OCI-LY7 (cell line): ENCODE results near the gene KCNMB2. TPM values are rescaled to one million over a fixed set of nuclear protein-coding genes. Genes with fewer than 3 reads are reported as not detected.

Experiments used
- BruUV-seq: library from RNA; stranded (reverse); fragments of 400-500 nt; replicated peaks from 2 replicates; lab custom pipeline; 2021; lab: Mats Ljungman, UMichigan
- CTCF ChIA-PET: fragments of 300-600 bp; sonication (Branson Sonifier 250); formaldehyde crosslinking; loops from one replicate; lab custom pipeline; 2022; ENCODE audit warnings: antibody characterized with exemption; ENCODE audit not compliant: unreplicated experiment; lab: Charles Lee
- POLR2A ChIA-PET: fragments of 300-600 bp; sonication (Branson Sonifier 250); formaldehyde crosslinking; loops from one replicate; lab custom pipeline; 2022; ENCODE audit warnings: antibody characterized with exemption; lab: Charles Lee
- DNase-seq: peaks from one replicate; pipeline ENCODE4 v3.0.0-alpha.2; 2015; ENCODE audit warnings: low spot score
- H2AFZ ChIP-seq: fragments of 200-600 bp; sonication (generic), shearing (Covaris generic); 2 replicates; pipeline ENCODE4 v1.6.1; 2014; ENCODE audit warnings: mild to moderate bottlenecking, antibody characterized with exemption, low read length, moderate library complexity
- H3K27ac ChIP-seq: fragments of 200-600 bp; sonication (generic); 2 replicates; pipeline ENCODE4 v1.5.1; 2014; ENCODE audit warnings: mixed run types, low read depth, mild to moderate bottlenecking, moderate library complexity, low read length, inconsistent platforms; ENCODE audit not compliant: poor library complexity, severe bottlenecking
- H3K36me3 ChIP-seq: fragments of 200-600 bp; sonication (generic); 2 replicates; pipeline ENCODE4 v1.6.1; 2014; ENCODE audit warnings: mild to moderate bottlenecking, antibody characterized with exemption, low read length, moderate library complexity, mixed read lengths; ENCODE audit not compliant: insufficient read depth
- H3K4me1 ChIP-seq: fragments of 200-600 bp; sonication (generic); 2 replicates; pipeline ENCODE4 v1.5.1; 2014; ENCODE audit warnings: mild to moderate bottlenecking, low read length; ENCODE audit not compliant: insufficient read depth, poor library complexity, severe bottlenecking
- H3K4me2 ChIP-seq: fragments of 200-600 bp; sonication (generic); 2 replicates; pipeline ENCODE4 v1.6.1; 2014; ENCODE audit warnings: mild to moderate bottlenecking, low read length
- H3K4me3 ChIP-seq: fragments of 200-600 bp; sonication (generic); 2 replicates; pipeline ENCODE4 v1.5.1; 2014; ENCODE audit warnings: mild to moderate bottlenecking, low read depth, low read length; ENCODE audit not compliant: poor library complexity, severe bottlenecking
- H3K79me2 ChIP-seq: fragments of 200-600 bp; sonication (generic); 2 replicates; pipeline ENCODE4 v1.6.1; 2016; ENCODE audit warnings: low read depth, mild to moderate bottlenecking, low read length, moderate library complexity, mixed read lengths; ENCODE audit not compliant: insufficient read depth
- H3K9me2 ChIP-seq: fragments of 200-600 bp; sonication (generic); 2 replicates; pipeline ENCODE4 v1.6.1; 2016; ENCODE audit warnings: mild to moderate bottlenecking, low read length, mixed read lengths; ENCODE audit not compliant: insufficient read depth
- H3K9me3 ChIP-seq: fragments of 200-600 bp; sonication (generic); 2 replicates; pipeline ENCODE4 v1.6.1; 2014; ENCODE audit warnings: mild to moderate bottlenecking, mixed run types, low read length, mixed read lengths
- H4K20me1 ChIP-seq: fragments of 200-600 bp; sonication (generic); 2 replicates; pipeline ENCODE4 v1.6.1; 2014; ENCODE audit warnings: mild to moderate bottlenecking, antibody characterized with exemption, low read length, moderate library complexity, mixed read lengths; ENCODE audit not compliant: insufficient read depth
- CTCF ChIP-seq: fragments of 200-600 bp; sonication (generic); conservative IDR thresholded peaks from 2 replicates; pipeline ENCODE4 v1.5.1; 2014; ENCODE audit warnings: mild to moderate bottlenecking, antibody characterized with exemption, low read length, moderate library complexity, mixed read lengths
- EZH2phosphoT487 ChIP-seq: fragments of 200-600 bp; sonication (generic); IDR thresholded peaks from 2 replicates; pipeline ENCODE4 v1.6.1; 2018; ENCODE audit warnings: low read depth, borderline replicate concordance, mild to moderate bottlenecking, mixed run types, antibody characterized with exemption, low read length, moderate library complexity, mixed read lengths
- intact Hi-C: fragments of 100-400 bp; cut with micrococcal nuclease; formaldehyde crosslinking; loops from one replicate; pipeline ENCODE4 v1.10.0; 2022; ENCODE audit not compliant: unreplicated experiment
- total RNA-seq, 2 experiments: library from RNA; depleted of rRNA in 1 of 2; stranded (reverse); fragments of >200 nt in 1 of 2; shearing (Covaris generic) in 1 of 2; gene quantifications; 2 replicates each; pipeline ENCODE4 v1.2.3, GENCODE V29; 2014 to 2022

Gene KCNMB2
- total RNA-seq, 2 experiments from 2014 or later = not detected

- no peak overlapping the region for H3K4me3 ChIP-seq
- no peaks in the 10 kb centered on the region for H4K20me1 ChIP-seq
- DNase-seq = no peak
- no peak overlapping the region for H2AFZ ChIP-seq
- no peak overlapping the region for H3K4me2 ChIP-seq
- no peaks in the 10 kb centered on the region for H3K9me3 ChIP-seq
- POLR2A ChIA-PET = interaction anchor here (0.7 to 1.6 kb wide), 2 partner anchors 12 to 1171 kb away, joined by 3 read pairs; no protein-coding TSS in a partner anchor
- no peaks in the 10 kb centered on the region for H3K79me2 ChIP-seq
- H3K36me3 ChIP-seq = no peaks in the 10 kb centered on the region
- no peak overlapping the region for H3K27ac ChIP-seq
- intact Hi-C loops = no loop called here
- no TSS peak for BruUV-seq
- TF ChIP-seq CTCF (no peak), EZH2phosphoT487 (no peak)
- CTCF ChIA-PET = no interaction called here
- no peaks in the 10 kb centered on the region for H3K4me1 ChIP-seq
- H3K9me2 ChIP-seq = no peaks in the 10 kb centered on the region
These were observed 48.5 kb upstream of the KCNMB2 start for GRCh38 chr3:178487752-178488151.

- Histone ChIP-seq H3K27ac (no peak overlapping the region), H3K4me2 (no peak overlapping the region), H2AFZ (no peak overlapping the region), H3K36me3 (no peaks in the 10 kb centered on the region), H3K79me2 (no peaks in the 10 kb centered on the region), H4K20me1 (no peaks in the 10 kb centered on the region), H3K9me2 (no peaks in the 10 kb centered on the region), H3K4me3 (no peak overlapping the region), H3K4me1 (no peaks in the 10 kb centered on the region), H3K9me3 (no peaks in the 10 kb centered on the region)
- DNase-seq = no peak
- CTCF ChIA-PET = no interaction called here
- TF ChIP-seq EZH2phosphoT487 (no peak), CTCF (no peak)
- POLR2A ChIA-PET = interaction anchor here (0.6 kb wide), 2 partner anchors 16 to 110 kb away, joined by 3 to 4 read pairs; no protein-coding TSS in a partner anchor
- BruUV-seq = no TSS peak
- intact Hi-C loops = no loop called here
These were observed 44.5 kb upstream of the KCNMB2 start for GRCh38 chr3:178491751-178492150.

- intact Hi-C loops = no loop called here
- H3K4me3 ChIP-seq = no peak overlapping the region
These were observed 43.7 kb upstream of the KCNMB2 start for GRCh38 chr3:178492491-178492890.

More at GRCh38 chr3:178492491-178492890, 43.7 kb upstream of the KCNMB2 start:
- BruUV-seq = no TSS peak
- DNase-seq = no peak
- H3K9me2 ChIP-seq = no peaks in the 10 kb centered on the region
- no peaks in the 10 kb centered on the region for H4K20me1 ChIP-seq
- H3K4me2 ChIP-seq = no peak overlapping the region
- TF ChIP-seq CTCF (no peak), EZH2phosphoT487 (no peak)
- H3K36me3 ChIP-seq = no peaks in the 10 kb centered on the region
- no peak overlapping the region for H2AFZ ChIP-seq
- no peaks in the 10 kb centered on the region for H3K4me1 ChIP-seq
- POLR2A ChIA-PET = interaction anchor here (0.6 kb wide), 3 partner anchors 109 to 149 kb away, joined by 3 to 4 read pairs (median 3); no protein-coding TSS in a partner anchor
- no peak overlapping the region for H3K27ac ChIP-seq
- no peaks in the 10 kb centered on the region for H3K79me2 ChIP-seq
- CTCF ChIA-PET = no interaction called here
- H3K9me3 ChIP-seq = no peaks in the 10 kb centered on the region
